Astrocyte (in vitro differentiated cells and primary cell): ENCODE measurements around the gene SUPT3H.

Experiments used
- CTCF ChIP-seq: IDR thresholded peaks from 2 replicates; pipeline ENCODE4 v1.5.1; 2011; ENCODE audit warnings: low read depth, mild to moderate bottlenecking, inconsistent platforms, low read length, moderate library complexity; ENCODE audit not compliant: insufficient read depth
- EZH2 ChIP-seq: IDR thresholded peaks from 2 replicates; pipeline ENCODE4 v1.6.1; 2012; ENCODE audit warnings: mild to moderate bottlenecking, low read length, inconsistent platforms; ENCODE audit not compliant: insufficient read depth

GRCh38 chr6:45160305-45160704 lies 217.4 kb downstream of the SUPT3H start:
- no peak for TF ChIP-seq EZH2
- no peak for TF ChIP-seq CTCF
